Natural killer cell (primary cell): ENCODE measurements around the gene COL27A1. TPM values are rescaled to one million over a fixed set of nuclear protein-coding genes. Genes with fewer than 3 reads are reported as not detected.

ENCODE experiments used
- ATAC-seq, 3 donors: fragments of 150-1000 bp in 2 of 3; fragments of 200-7000 bp in 1 of 3; cut with Tn5 transposase; 1 replicate in 1 of 3; 2 replicates in 2 of 3; pipeline ENCODE4 v1.10.0; 2021; ENCODE audit warnings: mild to moderate bottlenecking in 2 of 3, moderate library complexity in 2 of 3
- DNase-seq, 2 donors: peaks; one replicate each; pipeline versions ENCODE4 v3.0.0 to v3.0.0-alpha.2; 2013 to 2021; ENCODE audit warnings: mixed read lengths in 1 of 2
- H3K27ac ChIP-seq: one replicate; pipeline ENCODE4 v1.5.1; 2013; ENCODE audit warnings: mild to moderate bottlenecking, low read length
- H3K27me3 ChIP-seq: one replicate; pipeline ENCODE4 v1.6.1; 2013; ENCODE audit warnings: low read length; ENCODE audit not compliant: control insufficient read depth, insufficient read depth
- H3K36me3 ChIP-seq: one replicate; pipeline ENCODE4 v1.6.1; 2013; ENCODE audit warnings: low read length; ENCODE audit not compliant: control insufficient read depth, insufficient read depth
- H3K4me1 ChIP-seq: one replicate; pipeline ENCODE4 v1.6.1; 2013; ENCODE audit warnings: low read length; ENCODE audit not compliant: control insufficient read depth, insufficient read depth
- H3K4me3 ChIP-seq: one replicate; pipeline ENCODE4 v1.5.1; 2013; ENCODE audit warnings: low read length
- H3K9me3 ChIP-seq: one replicate; pipeline ENCODE4 v1.6.1; 2013; ENCODE audit warnings: low read length; ENCODE audit not compliant: control insufficient read depth, insufficient read depth
- H3K27ac Mint-ChIP-seq, 2 donors: one replicate each; pipeline ENCODE4 v1.8.0; 2022; ENCODE audit warnings: mild to moderate bottlenecking in 2 of 2, mixed read lengths in 2 of 2, moderate library complexity in 1 of 2
- H3K27me3 Mint-ChIP-seq, 2 donors: one replicate each; pipeline ENCODE4 v1.8.0; 2022; ENCODE audit warnings: low read depth in 2 of 2, mixed read lengths in 2 of 2
- H3K36me3 Mint-ChIP-seq: one replicate; pipeline ENCODE4 v1.8.0; 2022; ENCODE audit warnings: mixed read lengths
- H3K4me1 Mint-ChIP-seq, 2 donors: one replicate each; pipeline ENCODE4 v1.8.0; 2022; ENCODE audit warnings: mixed read lengths in 2 of 2
- H3K4me3 Mint-ChIP-seq: one replicate; pipeline ENCODE4 v1.8.0; 2022; ENCODE audit warnings: mild to moderate bottlenecking, moderate library complexity, mixed read lengths
- H3K9me3 Mint-ChIP-seq, 2 donors: one replicate each; pipeline ENCODE4 v1.8.0; 2022; ENCODE audit warnings: mixed read lengths in 2 of 2
- WGBS: methylation state at CpG from one replicate; pipeline ENCODE4 v1.1.7; 2013; ENCODE audit warnings: missing lambda C conversion rate; ENCODE audit not compliant: insufficient coverage; 5-methylcytosine and 5-hydroxymethylcytosine counted together
- intact Hi-C: fragments of 100-400 bp; cut with micrococcal nuclease; formaldehyde crosslinking; loops from one replicate; pipeline ENCODE4 v1.14.2; 2022
- total RNA-seq, 4 donors: library from RNA; stranded (reverse); fragments of 120-200 nt in 1 of 4; gene quantifications; one replicate each; pipeline versions ENCODE4 v1.2.3 to v1.2.4, GENCODE V29; 2013 to 2022
- TF ChIP-seq, protein P1 (sequence below): fragments of 200-600 bp; IDR thresholded peaks from one replicate; pipeline ENCODE4 v1.8.0; 2022; ENCODE audit warnings: antibody characterized with exemption

Gene COL27A1
- total RNA-seq, 3 donors from 2014 or later (not counting 1 experiment from before 2014, with no cell fraction given): not detected

DNA sequence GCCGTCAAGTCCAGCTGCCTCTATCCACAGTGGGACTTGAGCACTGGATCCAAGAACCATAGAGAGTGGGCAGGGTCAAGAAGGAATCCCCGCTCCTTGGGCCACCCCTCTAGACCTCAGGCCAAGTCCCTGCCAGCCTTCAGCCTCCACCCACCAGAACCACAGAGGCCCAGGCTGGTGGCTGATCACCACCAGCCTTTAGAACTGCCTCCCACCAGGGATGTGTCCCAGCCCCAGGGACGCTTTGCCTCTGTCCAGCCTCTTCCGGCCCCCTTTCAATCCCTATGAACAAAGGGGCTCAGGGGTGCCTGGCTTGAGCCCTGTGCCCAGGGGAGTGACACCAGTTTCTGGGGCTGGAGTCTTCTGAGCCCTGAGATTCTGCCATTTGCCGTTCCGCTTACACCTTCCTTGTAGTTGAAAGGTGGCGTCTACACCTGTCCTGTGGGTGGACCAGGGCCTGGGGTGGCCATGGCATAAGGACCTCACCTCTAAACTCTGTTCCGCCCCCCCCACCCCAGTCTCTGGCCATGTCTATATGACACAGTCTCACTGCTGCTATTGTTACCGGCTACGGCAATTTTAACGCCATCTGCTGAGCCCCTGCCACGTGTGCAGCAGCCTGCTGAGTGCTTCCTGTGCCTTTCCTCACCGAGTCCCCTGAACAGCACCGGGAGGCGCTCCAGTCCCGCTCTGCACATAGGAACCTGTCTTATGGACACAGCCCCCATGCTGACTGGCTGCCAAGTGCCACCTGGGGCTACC, 131.8 kb downstream of the COL27A1 start:
- intact Hi-C loops: no loop called here
- H3K4me1 Mint-ChIP-seq: peaks cover 0 to 5% of the 10 kb centered on the region in 2 donors
- ATAC-seq: no peak
- Histone ChIP-seq H3K9me3 (no peaks in the 10 kb centered on the region), H3K27ac (no peak overlapping the region), H3K27me3 (no peaks in the 10 kb centered on the region), H3K4me1 (peaks cover 3% of the 10 kb centered on the region), H3K36me3 (no peaks in the 10 kb centered on the region), H3K4me3 (no peak overlapping the region)
- TF ChIP-seq, protein P1, sequence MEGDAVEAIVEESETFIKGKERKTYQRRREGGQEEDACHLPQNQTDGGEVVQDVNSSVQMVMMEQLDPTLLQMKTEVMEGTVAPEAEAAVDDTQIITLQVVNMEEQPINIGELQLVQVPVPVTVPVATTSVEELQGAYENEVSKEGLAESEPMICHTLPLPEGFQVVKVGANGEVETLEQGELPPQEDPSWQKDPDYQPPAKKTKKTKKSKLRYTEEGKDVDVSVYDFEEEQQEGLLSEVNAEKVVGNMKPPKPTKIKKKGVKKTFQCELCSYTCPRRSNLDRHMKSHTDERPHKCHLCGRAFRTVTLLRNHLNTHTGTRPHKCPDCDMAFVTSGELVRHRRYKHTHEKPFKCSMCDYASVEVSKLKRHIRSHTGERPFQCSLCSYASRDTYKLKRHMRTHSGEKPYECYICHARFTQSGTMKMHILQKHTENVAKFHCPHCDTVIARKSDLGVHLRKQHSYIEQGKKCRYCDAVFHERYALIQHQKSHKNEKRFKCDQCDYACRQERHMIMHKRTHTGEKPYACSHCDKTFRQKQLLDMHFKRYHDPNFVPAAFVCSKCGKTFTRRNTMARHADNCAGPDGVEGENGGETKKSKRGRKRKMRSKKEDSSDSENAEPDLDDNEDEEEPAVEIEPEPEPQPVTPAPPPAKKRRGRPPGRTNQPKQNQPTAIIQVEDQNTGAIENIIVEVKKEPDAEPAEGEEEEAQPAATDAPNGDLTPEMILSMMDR: no peak
- DNase-seq: no peak
- 83% methylated on average over 16 of the region's 16 CpGs for WGBS
- H3K9me3 Mint-ChIP-seq: no peaks in the 10 kb centered on the region
- H3K36me3 Mint-ChIP-seq: no peaks in the 10 kb centered on the region
- no peak overlapping the region for H3K4me3 Mint-ChIP-seq
- H3K27ac Mint-ChIP-seq: no peak overlapping the region
- H3K27me3 Mint-ChIP-seq: peaks cover 8 to 9% of the 10 kb centered on the region in 2 donors

DNA sequence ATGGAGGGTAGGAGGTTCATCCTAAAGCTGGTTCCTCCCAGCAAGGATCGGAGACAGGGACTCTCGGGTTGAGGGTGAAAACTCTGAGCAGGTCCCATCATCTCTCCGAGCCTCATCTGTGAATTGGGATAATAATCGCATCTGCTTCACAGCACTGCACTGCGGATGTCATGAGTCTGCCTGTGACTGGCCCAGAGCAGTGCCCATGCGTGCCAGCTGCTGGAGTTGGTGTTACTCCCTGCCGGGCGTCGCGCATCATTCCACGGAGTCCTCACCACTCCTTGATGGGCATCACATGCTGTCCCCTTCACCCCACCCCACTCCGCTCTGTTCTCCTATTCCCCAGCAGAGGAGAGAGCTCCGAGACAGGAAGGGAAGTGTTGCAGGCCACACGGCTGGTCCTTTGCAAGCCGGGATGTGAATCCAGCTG, 132.4 kb downstream of the COL27A1 start:
- Histone ChIP-seq H3K36me3 (no peaks in the 10 kb centered on the region), H3K27me3 (no peaks in the 10 kb centered on the region), H3K27ac (no peak overlapping the region), H3K4me3 (no peak overlapping the region), H3K4me1 (peaks cover 3% of the 10 kb centered on the region), H3K9me3 (no peaks in the 10 kb centered on the region)
- Mint-ChIP-seq H3K27ac (no peak overlapping the region), H3K36me3 (no peaks in the 10 kb centered on the region), H3K9me3 (no peaks in the 10 kb centered on the region), H3K4me1 (peaks cover 0 to 5% of the 10 kb centered on the region in 2 donors), H3K4me3 (no peak overlapping the region), H3K27me3 (peaks cover 12 to 13% of the 10 kb centered on the region in 2 donors)
- DNase-seq (no peak), ATAC-seq (no peak)
- TF ChIP-seq, protein P1: no peak
- WGBS: 90% methylated on average over 15 of the region's 15 CpGs
- intact Hi-C loops: no loop called here

DNA sequence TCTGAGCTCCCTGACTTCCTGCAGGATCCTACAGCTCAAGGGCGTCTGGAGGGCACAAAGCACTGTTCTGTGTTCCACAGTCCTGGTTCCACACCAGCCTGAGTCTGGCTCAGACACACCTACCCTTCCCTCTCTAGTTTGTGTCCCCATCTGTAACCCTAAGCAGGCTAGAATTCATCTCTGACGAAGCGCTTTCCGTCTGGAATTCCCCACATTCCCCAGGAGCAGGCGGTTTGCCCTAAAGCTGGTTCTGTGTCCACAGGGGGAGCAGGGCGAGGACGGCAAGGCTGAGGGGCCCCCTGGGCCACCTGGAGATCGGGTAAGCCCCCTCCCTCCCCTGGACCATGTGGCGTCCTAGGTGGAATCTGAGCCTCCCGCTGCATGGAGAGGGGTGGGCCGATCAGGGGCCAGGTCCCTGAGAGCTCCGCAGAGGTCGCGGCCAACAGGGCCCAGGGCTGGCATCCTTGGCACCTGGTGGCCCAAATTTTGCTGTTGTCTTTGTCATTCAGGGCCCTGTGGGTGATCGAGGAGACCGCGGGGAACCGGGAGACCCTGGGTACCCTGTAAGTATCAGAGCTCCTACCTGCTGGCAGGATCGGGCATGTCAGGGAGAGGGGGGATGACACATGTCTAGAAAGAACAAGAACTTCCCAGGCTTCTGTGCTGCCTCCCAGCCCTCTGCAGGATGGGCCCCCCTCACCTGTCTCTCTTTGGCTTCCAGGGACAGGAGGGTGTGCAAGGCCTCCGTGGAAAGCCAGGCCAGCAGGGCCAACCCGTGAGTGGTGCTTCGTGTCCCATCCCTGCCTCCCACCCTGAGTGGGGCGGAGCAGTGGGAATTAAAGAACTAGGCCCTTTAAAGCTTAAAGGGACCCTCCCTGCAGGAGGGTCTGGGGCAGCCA, 133.1 kb downstream of the COL27A1 start:
- Mint-ChIP-seq H3K4me3 (no peak overlapping the region), H3K27ac (no peak overlapping the region), H3K36me3 (peaks cover 5% of the 10 kb centered on the region), H3K4me1 (peaks cover 0 to 5% of the 10 kb centered on the region in 2 donors), H3K27me3 (peaks cover 15 to 20% of the 10 kb centered on the region in 2 donors), H3K9me3 (no peaks in the 10 kb centered on the region)
- Histone ChIP-seq H3K36me3 (no peaks in the 10 kb centered on the region), H3K9me3 (no peaks in the 10 kb centered on the region), H3K4me1 (peaks cover 3% of the 10 kb centered on the region), H3K27ac (no peak overlapping the region), H3K27me3 (no peaks in the 10 kb centered on the region), H3K4me3 (no peak overlapping the region)
- TF ChIP-seq, protein P1: no peak
- WGBS: 86% methylated on average over 23 of the region's 23 CpGs
- intact Hi-C loops: no loop called here
- DNase-seq (no peak), ATAC-seq (no peak)
